GM21367 (cell line): ENCODE results near the gene URM1.
"Not testable (repeated sequence)": the region's sequence is repeated elsewhere in the genome, so short reads cannot be mapped to it uniquely, and the experiment has no call there.

Source experiments
- ATAC-seq: cut with Tn5 transposase; IDR thresholded peaks from one replicate; pipeline ENCODE4 v1.9.1; 2021; ENCODE audit not compliant: unreplicated experiment

The URM1 gene

DNA sequence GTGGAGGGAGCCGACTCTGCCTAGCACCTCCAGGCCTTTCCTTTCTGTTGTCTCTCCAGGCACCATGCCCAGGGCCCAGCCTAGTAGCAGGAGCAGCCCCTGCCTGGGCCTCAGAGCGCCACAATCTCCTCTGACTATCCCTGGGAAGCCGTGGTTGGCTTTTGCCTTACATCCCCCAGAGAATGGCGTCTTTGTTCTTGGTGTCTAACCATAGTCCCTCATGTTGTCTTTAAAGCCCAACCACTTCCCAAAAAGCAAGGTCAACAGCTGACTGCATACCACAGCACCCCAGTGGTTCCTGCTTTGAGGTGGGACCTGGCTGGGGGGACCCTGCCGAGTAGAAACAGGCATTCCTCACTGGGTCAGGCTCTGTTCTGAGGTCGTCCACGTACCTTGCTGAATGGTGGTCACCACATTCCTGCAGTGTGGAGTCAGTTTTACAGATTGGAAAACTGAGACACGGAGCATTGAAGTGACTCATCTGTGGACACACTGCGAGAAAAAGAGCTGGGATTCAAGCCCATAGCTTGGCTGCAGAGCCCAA is 35.7 kb downstream of the URM1 start:
- no peak for ATAC-seq

DNA sequence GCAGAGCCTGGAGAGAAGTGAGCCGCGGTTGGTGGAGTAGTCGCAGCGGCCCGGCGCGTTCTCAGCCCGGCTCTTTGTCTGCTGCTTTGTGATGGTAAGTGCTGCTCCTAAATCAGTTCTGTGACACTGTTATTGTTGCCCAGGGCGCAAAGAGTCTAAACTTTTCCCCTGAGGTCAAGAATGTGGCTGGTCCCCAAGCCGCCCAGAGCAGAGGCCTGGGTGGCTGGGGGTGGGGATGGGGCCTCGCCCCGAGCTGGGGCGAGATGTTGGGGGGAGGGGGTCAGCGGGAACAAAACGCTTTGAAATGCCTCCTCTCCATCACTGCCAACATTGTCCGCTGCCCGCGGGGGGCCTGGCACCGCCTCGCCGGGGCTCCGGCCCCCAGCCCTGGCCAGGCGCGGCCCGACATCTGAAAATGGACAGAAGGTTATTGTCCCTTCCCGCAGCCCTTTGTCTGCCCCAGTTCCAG is 37.8 kb downstream of the URM1 start:
- no peak for ATAC-seq

- no peak for ATAC-seq
These were observed 38.3 kb downstream of the URM1 start for GRCh38 chr9:128409450-128409849.

- ATAC-seq = no peak
These were observed 38.8 kb downstream of the URM1 start for GRCh38 chr9:128409978-128410377.

- ATAC-seq = no peak
These were observed 40.4 kb downstream of the URM1 start for GRCh38 chr9:128411364-128412119.

DNA sequence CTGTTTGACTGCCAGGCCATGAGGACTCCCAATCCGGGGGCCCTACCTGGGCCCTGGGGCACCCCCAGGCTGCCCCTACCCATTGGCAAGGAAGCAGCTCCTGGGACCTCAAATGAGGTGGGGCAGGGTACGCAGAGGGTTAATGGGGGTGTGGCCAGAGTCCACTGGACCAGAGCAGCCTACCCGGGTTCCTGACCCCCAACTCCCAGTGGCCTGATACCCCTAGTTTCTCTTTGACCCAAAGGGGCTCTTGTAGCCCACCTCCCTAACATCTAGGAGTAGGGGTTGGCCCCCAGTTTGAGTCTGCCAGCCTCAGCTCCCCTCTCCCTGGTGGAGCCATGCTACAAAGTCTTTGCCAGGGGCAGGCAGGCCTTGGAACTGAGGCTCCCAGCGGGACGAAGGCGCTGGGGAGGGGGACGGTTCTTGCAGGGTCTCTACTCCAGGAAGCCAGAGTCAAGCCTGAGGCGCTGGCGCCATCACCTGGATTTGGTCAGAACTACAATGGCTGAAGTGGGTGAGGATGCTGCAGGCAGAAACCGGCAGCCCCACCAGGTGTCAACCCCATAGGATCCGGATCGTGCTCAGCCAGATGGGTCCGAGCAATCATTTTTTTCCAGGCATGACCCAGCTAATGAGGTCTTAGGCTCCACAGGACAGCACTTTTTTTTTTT is 41.1 kb downstream of the URM1 start:
- no peak for ATAC-seq

- not testable (repeated sequence) for ATAC-seq
These were observed 42.6 kb downstream of the URM1 start for GRCh38 chr9:128413728-128414127.

- ATAC-seq = no peak
These were observed 43.3 kb downstream of the URM1 start for GRCh38 chr9:128414461-128414860.

DNA sequence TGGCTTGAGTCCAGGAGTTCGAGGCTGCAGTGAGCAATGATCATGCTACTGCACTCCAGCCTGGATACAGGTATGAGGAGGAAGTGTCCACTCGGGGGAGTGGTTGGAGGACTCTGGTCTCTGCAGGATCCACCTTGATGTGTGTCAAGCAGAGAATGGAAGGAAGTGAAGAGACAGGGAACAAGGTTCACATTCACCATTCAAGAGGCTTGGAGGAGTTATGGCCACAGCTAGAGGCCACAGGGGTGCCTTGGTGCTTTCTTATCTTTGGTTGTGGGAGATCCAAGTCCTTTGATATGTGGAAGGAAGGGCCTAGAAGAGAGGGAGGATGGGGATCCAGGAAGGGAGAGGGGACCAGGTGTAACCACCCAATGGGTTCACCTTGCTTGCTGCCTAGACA is 44.1 kb downstream of the URM1 start:
- no peak for ATAC-seq

GRCh38 chr9:128416014-128416413 is 44.8 kb downstream of the URM1 start:
- no peak for ATAC-seq

DNA sequence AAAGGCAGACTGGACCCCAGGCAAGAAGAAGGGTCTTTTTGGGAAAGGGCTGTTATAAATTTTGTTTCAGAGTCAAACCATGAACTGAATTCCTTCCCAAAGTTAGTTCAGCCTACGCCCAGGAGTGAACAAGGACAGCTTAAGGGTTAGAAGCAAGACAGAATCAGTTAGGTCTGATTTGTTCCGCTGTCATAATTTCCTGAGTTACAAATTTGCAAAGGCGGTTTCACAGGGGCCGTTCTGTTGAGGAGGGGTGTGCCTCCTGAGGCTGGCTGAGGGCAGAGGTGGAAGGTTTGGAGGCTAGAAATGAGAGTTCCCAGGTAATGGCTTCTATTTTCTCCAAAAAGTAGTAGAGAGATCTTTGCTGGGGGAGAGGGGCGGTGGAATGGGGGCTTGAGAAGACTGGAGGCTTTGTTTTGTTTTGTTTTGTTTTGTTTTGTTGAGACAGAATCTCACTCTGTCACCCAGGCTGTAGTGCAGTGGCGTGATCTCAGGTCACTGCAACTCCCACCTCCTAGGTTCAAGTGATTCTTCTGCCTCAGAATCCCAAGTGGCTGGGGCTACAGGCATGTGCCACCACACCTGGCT is 45.4 kb downstream of the URM1 start:
- no peak for ATAC-seq

- ATAC-seq = no peak
These were observed 48.1 kb downstream of the URM1 start for GRCh38 chr9:128419061-128419925.

DNA sequence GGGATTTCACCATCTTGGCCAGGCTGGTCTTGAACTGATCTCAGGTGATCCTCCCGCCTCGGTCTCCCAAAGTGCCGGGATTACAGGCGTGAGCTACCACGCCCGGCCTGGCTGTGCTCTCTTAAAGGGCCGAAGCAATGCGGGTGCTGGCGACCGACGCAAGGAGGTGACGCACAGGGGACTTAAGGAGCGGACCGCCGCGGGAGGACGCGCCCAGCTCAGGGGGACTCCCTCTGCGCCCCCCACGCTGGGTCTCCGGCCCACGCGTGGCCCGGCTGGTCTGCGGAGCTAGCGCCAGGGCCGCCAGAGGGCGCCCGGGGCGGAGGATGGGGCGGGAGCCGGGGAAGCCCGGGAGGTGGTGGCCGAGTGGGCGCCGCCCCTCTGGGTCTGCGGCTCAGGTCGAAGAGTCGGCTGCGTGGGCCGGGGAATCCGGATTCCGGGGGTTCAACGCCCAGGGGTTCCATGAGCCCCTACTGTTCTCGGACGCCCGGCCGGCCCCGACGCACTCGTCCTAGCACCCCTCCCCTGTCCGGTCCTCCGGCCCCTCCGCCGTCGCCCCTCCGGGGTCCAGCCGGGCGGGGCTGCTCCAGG is 49.0 kb downstream of the URM1 start:
- ATAC-seq = peak; percentile 56

- ATAC-seq = peak; percentile 51
These were observed 49.7 kb downstream of the URM1 start, which contains the start of gene CERCAM for GRCh38 chr9:128420651-128421481. TSS of gene CERCAM (plus strand) at chr9:128420857. CDS start at chr9:128420878, 21 bp downstream.

DNA sequence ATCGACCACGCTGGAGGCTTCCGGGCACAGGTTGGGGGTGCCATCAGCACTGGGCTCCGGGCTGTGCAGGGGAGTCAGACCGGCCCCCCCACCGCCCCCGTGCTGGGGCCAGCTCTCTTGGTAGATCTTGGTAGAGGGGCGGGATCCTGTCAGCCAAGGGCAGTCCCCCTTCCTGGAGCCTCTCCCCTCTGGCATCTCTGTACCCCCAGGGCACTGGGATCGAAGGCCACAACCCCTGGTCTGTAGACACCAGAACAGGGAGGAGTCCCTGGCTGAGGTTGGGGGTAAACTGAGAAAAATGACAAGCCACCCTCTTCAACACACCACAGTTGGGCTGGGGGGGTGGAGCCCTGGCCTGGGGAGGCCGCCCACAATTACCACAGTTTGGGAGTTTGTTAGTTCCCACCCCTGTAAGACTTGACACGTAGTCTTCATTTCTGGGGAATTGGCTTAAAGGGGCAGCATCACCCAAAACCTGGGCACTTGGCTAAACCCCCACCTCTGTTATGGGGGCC is 50.4 kb downstream of the URM1 start:
- no peak for ATAC-seq

GRCh38 chr9:128422022-128422782 is 51.0 kb downstream of the URM1 start:
- ATAC-seq = not testable (repeated sequence)

- no peak for ATAC-seq
These were observed 51.6 kb downstream of the URM1 start for GRCh38 chr9:128422783-128423150.

- not testable (repeated sequence) for ATAC-seq
These were observed 52.2 kb downstream of the URM1 start for GRCh38 chr9:128423356-128423755.
